Activated CD4-positive, CD25-positive, alpha-beta regulatory T cell treated with anti-CD3 and anti-CD28 coated beads, Interleukin-2, amount 50 U/mL, for 24 hours (primary cell): Measurements from ENCODE around the gene SV2C.
A peak's percentile ranks its signal among the peaks of the same experiment; 100 is the strongest.
"Not testable (repeated sequence)": the region's sequence is repeated elsewhere in the genome, so short reads cannot be mapped to it uniquely, and the experiment has no call there.

ENCODE experiments used
- ATAC-seq, 2 donors: fragments of 150-1000 bp; cut with Tn5 transposase; one replicate each; pipeline ENCODE4 v1.10.0; 2021; ENCODE audit warnings: mild to moderate bottlenecking in 1 of 2, moderate library complexity in 1 of 2

Gene SV2C

DNA sequence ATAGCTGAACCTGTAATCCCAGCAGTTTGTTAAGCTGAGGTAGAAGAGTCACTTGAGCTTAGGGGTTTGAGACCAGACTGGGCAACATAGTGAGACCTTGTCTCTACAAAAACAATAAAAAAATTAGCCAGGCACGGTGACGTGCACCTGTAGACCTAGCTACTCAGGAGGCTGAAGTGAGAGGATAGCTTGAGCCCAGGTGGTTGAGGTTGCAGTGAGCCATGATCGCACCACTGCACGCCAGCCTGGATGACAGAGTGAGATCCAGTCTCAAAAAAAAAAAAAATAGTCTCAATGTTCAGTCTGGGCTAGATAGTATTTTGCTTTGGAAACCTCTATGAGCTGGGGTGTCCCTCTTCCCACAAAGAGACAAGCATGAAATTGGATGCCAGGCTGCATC, 268.0 kb downstream of the SV2C start:
- ATAC-seq = no peak

DNA sequence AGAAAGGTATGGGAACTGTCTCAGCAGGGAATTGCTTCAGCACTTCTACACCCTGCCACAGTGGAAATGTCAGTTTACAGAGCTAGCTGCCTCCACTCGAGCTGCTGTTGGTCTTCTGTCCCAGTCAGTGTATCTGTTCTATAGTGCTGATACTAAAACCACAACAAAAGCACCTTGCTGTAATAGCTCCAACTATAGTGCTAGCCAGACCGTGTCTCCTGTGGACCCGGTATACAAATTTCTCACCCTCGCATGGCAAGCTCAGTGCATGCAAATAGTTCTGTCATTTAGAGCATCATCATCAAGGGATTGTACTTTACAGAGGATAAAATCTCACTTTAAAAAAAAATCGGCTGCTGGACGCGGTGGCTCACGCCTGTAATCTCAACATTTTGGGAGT, 268.4 kb downstream of the SV2C start:
- peak in 1 of 2 donors; percentile 36 for ATAC-seq

DNA sequence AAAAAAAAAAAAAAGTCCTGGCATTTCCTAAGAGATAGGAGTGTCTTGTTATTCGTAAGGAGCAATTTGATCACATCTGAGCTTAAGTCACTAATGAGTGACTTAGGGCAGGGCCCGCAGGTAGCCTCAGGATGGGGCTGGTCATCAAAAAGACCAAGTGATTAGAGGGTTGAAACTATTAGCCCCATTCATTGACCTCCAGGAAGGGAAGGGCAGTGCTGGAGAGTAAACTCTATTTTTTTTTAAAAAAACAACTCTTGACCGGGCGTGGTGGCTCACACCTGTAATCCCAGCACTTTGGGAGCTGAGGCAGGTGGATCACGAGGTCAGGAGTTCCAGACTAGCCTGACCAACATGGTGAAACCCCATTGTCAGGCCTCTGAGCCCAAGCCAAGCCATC, 273.7 kb downstream of the SV2C start:
- ATAC-seq = no peak

DNA sequence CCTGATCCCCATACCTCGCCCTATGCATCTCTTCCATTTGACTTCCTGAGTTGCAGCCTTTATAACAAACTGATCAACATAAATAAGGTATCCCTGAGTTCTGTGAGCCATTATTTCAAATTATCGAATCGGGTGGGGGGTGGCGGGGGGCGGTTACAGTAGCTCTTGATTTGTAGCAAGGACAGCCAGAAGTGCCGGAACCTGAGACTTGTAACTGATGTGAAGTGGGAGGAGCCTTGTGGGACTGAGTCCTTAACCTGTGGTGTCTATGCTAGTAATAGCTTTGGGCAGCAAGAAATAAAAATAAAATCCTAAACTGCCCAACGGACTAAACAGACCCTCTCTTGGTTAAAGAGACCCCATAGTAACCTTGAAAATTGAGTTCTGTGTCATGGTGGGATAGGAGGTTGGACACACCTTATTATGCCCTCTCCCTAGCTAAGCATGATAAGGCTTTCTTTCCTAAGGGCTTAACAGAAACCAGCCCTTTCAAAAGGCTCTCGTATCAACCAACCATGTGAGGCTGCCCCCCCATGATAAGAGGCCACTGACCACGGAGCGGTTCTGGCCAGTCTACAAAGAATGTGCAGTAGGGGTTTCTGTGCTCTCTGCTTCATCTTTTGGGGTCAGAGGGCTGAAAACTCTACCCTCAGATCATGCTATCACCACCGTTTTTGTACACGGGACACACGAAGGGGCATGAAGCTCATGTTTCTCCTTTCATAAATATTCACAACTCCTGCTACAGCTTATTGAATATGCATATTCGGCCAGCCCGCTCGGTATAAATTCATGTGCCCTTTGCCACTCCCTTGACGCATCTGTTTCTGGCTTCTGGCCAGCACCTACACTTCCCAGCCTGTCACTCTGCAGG, 280.4 kb downstream of the SV2C start:
- ATAC-seq = no peak

DNA sequence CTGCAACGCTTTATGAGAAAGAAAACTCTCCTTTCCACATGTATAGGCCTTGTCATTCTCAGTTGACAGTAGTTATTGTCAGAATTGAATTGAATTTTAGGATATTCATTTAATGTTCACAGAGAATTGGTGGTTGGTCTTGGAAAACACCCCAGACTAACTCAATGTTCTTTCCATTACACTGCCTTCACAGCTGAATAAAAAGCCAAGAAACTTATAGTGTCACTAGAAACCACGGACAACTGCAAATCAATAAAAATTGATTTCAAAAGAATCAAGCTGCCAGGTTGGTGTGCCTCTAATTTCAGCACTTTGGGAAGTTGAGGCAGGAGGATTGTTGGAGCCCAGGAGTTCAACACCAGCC, 281.0 kb downstream of the SV2C start:
- ATAC-seq = no peak

DNA sequence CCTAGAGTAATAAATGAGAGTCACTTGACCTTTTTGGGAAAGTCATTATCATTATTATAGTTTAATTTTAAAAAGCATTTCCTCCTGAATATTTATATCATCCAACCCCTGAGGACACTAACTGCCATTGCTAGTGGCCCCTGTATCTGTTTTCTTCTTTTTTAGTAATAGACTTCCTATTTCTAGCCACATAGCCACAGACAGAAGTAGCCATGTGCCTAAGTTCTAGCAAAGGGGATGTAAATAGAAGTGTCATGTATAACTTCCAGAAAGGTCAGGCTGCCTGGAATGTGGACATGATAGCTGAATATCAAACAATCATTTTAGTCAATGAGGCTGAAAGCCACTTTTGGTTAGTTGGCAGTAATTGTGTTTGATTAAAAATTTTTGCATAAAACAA, 282.4 kb downstream of the SV2C start:
- no peak for ATAC-seq

DNA sequence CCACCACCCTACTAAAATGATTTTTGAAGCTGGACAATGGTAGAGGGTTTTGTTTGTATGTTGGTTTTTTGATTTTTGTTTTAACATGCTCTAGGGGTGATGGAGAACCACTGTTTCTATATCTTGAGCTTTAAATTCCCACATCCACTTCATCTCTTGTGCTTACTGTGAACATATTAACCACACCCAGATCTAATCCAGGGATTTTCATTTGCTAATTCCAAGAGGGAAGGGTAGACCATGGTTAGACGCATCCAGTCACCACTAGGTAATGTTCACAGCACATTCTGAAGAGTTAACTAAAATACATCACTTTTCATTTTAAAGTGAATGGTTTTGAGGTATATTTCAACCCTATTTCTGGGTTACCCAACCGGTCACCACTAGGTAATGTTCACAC, 283.4 kb downstream of the SV2C start:
- ATAC-seq = no peak

DNA sequence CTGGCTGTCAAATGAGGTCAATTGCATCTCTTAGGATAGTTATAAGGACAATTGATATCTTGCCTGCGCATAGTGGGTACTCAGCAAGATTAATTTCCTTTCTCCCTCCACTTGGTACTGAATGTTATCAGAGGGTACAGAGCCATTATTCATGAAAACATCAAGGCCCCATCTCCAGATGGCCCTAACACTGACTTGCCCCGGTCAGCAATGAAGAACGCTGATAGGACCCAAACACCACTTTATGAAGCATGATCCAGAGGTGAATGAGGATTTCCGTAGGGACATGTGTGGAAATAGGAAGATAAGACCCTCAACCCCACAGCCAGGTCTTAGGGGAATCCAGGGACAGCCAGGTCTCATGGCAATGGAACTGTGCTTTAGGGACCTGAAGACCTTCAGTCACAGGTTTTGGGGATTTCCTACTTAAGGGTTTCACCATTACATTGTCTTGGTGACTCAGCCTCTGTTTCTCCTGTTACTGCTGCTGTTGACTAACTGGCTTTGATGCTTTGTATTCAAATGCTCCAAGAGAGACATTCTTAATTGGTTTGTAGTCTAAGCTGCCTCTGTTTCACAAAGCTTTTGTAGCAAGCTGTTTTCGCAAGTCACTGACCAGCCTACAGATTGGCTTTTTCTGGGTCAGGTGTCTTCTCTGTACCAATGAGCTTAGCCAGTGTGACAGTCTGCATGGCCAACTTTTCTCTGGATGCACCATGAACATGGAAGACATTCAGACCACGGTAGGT, 284.6 kb downstream of the SV2C start:
- ATAC-seq = peak; percentile 97 to 98

DNA sequence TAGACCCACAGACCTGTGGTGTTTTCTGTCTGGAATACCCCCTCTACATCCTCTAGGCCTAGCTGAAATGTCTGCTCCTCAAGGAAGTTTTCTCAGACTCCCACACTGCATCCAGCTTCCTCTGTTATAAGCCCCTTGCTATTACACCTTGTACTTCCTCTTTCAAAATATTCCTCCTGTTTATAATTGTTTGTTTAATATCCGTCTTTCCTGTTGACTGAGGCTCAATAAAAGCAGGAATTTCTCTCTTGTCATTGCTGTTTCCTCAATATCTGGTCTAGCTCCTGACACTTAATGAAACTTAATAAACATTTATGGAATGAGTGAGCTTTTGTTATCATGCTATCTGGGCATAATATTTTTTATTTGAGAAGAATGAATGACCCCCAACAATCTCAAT, 285.8 kb downstream of the SV2C start:
- ATAC-seq = no peak

DNA sequence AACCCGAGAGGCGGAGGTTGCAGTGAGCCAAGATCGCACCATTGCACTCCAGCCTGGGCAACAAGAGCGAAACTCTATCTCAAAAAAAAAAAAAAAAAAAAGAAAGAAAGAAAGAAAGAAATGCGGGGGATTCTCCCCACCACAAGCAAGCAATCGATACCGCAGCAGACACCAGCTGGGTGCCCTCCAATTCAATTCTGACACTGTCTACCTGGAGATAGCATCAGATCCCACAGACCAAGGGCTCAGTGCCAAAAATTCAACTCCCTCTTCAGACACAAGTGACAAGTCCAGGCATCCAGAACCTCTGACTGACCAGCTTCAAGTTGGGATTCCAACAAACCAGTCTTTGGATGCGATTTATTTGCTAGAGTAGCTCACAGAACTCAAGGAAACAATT, 286.5 kb downstream of the SV2C start:
- not testable (repeated sequence) for ATAC-seq

DNA sequence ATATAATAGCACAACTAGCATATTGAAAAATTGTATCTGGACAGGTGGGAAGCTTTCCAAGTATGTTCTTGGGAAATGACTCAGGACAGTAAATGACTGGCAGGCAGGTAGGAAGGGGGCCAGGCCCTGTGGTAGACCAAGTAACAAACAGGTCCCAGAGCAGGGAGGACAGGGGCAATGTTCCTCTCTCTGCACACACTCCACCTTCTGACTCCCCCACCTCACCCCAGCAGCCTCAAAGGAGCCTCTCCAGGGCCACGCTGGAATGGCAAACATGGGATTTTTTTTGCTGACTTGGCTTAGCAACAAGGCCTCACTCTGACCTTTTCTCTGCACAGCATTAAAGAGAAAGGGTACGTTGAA, 288.8 kb downstream of the SV2C start:
- no peak for ATAC-seq

DNA sequence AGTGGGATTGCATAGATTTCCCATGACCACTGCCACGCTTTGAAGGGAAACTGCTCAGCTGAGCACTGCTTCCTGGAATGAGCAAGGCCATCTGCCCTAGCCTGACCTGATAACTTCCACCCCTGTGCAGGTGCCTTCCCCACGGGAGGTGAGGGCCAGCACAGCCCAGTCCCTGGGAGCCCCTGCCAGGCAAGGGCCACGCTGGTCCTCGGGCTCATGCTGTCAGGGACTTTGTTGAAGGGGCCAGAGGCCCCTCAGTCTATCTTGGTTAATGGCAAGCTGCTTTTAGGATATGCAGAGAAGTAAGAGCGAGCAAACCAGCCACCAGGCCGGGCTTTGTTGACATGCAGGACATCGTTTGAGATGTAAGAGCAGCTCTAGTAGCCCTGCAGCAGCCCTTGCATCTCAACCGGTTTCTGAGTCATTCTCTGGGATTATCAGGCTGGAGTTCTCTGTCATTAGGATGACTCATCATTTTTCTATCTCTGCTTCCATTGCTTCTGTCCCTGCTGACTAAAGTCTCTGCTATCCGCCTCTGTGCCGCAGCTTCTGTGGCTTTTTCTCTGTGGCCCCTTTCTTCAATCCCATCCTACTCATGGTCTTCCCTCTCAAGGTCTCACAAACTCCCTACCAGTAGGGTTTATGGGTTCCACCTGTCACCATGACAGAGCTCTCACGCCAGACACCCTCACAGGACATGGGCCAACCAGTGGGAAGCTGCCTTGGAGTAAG, 289.3 kb downstream of the SV2C start:
- no peak for ATAC-seq

DNA sequence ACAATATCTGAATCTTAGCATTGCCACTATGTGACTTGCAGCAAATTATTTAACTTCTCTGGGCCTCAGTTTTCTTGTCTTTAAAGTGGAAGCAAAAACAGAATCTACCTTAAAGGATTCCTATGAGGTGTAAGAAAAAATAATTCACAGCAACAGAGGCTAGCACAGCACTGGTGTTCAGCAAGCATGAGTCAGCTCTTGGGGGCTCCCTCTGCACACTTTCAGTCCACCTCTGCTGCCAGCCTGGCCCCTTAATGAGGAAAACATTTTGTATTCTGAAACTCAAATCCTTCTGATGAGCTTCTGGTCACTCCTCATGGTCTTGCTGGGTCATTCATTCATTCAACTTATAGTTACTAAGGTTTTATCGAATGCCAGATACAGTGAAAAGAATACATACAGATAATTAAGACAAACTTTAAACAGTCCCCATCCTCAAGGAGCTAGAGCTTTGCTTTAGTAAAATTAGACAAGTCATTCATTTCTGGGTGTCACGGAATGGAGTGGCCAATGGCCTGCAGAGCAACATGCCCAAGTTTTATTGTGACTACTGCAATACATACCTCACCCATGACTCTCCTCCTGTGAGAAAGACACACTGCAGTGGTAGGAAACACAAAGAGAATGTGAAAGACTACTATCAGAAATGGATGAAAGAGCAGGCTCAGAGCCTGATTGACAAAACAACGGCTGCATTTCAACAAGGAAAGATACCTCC, 293.1 kb downstream of the SV2C start:
- no peak for ATAC-seq

DNA sequence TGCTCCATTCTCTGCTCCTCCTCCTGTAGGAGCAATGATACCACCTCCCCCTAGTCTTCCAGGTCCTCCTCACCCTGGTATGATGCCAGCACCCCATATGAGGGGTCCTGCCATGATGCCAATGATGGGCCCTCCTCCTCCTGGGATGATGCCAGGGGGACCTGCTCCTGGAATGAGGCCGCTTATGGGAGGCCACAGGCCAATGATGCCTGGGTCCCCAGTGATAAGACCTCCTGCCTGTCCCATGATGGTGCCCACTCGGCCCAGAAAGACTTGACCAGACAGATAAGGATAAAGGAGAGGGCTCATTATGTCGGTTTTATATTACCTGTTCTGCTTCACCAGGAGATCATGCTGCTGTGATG, 293.7 kb downstream of the SV2C start:
- no peak for ATAC-seq

DNA sequence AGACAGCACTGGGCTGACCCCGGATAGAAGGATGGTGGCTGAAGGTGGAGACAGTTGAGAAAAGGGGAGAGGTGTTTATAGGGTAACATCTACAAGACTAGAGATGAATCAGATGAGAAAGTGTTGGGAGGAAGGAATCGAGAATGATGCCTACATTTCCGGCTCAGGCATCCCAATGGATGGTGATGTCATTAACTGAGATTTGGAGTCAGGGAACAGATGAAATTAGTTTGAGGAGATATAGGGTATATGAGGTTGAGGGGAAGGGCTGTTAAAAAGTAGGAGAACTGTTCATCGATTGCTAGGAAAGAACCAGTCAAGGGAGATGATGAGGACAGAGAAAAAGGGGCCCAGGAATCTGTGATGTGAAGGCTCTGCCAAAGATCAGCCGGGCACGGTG, 295.2 kb downstream of the SV2C start:
- ATAC-seq = no peak

DNA sequence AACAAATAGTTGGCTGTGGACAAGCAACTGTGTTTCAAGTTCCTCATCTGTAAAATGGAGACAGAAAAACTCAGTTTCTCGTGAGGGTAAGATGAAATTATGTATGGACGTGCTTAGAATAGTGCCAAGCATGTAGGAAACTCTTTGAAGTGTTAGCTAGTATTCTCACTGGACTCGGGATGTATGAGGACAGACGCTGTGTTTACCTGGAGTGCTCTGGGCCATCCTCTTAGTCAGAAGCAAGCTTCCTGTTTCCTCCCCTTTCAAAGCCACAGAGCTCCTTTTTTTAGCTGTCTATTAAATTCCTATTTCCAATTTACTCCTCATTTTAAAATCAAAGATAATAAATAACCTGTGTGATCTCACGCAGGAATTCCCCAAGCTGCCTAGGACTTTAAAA, 296.1 kb downstream of the SV2C start:
- peak in 1 of 2 donors; percentile 13 for ATAC-seq

DNA sequence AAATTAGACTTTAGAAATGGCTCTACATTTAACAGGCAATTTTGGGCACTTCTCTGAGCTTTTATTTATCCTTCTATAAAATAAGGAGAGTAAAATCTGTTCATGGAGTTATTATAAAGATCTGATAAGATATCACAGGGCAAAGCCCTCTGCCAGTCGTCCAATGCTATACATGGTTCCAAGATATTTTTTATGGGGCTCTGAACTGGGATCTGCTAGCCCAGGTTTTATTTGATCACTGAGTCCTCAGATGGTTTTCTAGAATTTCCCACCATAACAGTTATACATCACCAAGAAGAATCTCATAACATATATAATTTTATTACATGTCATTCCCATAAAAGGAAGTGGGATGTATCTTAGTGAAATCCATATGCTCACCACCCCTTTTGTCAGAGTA, 296.7 kb downstream of the SV2C start:
- ATAC-seq = no peak

DNA sequence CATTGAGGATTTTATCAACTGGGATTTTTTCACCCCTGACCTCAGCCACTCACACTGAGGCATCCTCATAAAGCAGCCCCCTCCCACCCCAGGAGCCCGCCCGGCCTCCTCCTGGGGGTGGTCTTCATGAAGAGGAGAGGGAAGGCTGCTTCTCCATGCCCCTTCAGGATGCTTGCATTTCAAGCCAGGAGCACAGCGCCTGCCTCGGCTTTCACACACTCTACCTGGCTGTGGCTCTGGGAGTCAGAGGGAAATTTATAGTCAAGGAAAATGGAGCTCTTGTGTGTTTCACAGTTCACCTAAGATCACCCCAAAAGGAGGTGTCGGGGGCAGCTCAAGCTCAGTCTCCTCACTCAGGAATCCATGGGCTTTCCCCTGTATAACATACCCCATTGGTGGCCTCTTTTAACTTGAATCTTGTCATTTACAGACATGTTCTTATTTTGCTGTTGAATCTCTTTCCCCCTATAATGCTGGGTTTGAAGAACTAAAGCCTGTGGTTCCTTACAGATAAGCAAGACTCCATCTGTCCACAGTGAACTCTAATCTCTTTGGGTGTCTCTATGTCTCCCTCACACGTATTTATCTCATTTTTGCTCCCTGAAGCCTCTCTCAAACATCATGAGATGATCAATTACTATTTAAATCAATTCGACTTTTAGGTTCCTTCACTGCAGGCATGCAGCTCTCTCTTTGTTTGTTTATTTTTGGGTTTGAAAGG, 297.3 kb downstream of the SV2C start:
- ATAC-seq = no peak

DNA sequence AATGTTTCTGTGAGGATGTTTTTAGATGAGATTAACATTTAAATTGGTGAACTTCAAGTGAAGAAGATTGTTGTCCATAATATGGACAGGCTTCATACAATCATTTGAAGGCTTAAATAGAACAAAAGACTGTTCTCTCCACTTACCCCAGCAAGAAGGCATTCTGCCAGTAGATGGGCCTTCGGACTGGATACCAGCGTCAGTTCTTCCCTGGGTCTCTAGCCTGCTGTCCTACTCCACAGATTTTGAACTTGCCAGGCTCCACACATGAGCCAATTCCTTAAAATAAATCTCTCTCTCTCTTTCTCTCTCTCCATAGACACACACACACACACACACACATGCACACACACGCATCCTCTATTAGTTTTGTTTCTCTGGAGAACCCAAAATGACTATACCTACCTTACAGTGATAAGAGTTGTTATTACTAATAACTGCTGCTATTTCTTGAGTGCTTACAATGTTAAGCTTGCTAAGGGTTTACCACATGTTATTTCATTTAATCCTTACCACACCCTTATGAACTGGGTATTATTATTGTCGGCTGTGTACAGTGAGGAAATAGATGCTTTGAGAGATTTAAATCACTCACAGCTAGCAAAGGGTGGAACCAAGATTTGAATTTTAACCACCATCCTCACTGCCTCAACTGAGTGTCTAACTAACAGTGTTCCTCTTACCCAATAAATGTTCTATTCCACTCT, 300.1 kb downstream of the SV2C start:
- ATAC-seq = peak; percentile 67 to 87

DNA sequence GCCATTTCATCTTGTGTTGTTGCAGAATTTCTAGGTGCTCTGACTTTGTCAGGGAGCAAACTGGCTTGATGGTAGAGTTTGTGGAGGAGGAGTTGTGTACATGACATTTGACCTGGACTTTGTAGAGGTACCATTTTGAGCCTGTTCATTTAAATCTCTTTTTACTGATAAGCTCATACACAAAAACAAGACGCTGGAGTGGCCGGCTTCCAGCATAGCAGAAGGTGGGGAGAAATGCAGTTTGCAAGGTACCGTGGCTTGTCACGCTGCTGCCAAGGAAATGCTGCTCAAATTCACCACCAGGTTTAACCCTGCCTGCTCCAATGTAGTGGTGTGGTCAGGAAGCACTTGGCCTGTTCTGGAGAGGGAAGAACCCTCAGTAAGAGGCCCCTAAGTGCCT, 301.0 kb downstream of the SV2C start:
- ATAC-seq = no peak

DNA sequence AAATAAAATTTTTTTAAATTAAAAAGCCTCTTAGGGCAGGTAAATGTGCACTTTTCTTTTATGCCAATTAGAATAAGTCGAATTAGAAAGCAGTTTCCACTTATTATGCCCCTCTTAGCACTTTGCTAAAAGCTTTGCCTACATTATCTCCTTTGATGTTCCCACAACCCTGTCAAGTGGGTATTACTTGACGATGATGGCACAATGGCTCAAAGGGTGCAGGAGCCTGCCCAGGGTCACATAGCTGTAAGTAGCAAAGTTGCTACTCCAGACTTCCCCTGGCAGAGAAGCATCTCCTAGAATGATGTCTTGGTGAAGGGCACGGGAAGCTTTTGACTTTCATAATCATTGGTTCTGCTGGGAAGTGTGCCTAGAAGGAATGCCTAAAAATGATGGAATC, 301.5 kb downstream of the SV2C start:
- no peak for ATAC-seq

DNA sequence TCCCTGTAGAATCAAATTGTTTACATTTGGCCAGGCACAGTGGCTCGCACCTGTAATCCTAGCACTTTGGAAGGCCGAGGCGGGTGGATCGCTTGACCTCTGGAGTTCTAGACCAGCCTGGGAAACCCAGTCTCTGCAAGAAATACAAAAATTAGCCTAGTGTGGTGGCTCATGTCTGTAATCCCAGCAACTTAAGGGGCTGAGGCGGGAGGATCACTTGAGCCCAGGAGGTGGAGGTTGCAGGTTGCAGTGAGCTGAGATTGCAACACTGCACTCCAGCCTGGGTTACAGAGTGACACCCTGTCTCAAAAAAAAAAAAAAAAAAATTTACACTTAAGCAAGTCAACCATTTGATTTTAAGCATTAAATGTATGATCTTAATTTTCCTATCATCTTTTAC, 302.4 kb downstream of the SV2C start:
- no peak for ATAC-seq
